A673 (cell line): ENCODE data around the gene CTIF. TPM values are rescaled to one million over a fixed set of nuclear protein-coding genes. Genes with fewer than 3 reads are reported as not detected.

ENCODE experiments used
- BruUV-seq: library from RNA; stranded (reverse); fragments of 400-500 nt; replicated peaks from 2 replicates; lab custom pipeline; 2021; lab: Mats Ljungman, UMichigan
- CTCF ChIA-PET: fragments of 300-600 bp; sonication (Branson Sonifier 250); formaldehyde crosslinking; loops from one replicate; lab custom pipeline; 2022; ENCODE audit warnings: antibody characterized with exemption; lab: Charles Lee
- POLR2A ChIA-PET: fragments of 300-600 bp; sonication (Branson Sonifier 250); formaldehyde crosslinking; loops from one replicate; lab custom pipeline; 2022; ENCODE audit warnings: antibody characterized with exemption; ENCODE audit not compliant: low non-redundant PET; lab: Charles Lee
- DNase-seq: peaks from one replicate; pipeline ENCODE4 v3.0.0-alpha.2; 2015; ENCODE audit warnings: low spot score
- H3K27ac ChIP-seq: fragments of 200-600 bp; sonication (generic); 2 replicates; pipeline ENCODE4 v1.5.1; 2016; ENCODE audit warnings: mixed run types, low read depth, mild to moderate bottlenecking, mixed read lengths, antibody characterized with exemption, low read length; ENCODE audit not compliant: poor library complexity, severe bottlenecking
- H3K27me3 ChIP-seq: fragments of 200-600 bp; sonication (generic); replicated peaks from 2 replicates; pipeline ENCODE4 v1.6.1; 2017; ENCODE audit warnings: mixed run types, low read depth, mild to moderate bottlenecking, mixed read lengths, antibody characterized with exemption, low read length; ENCODE audit not compliant: insufficient read depth, poor library complexity
- H3K36me3 ChIP-seq: fragments of 200-600 bp; sonication (generic); 2 replicates; pipeline ENCODE4 v1.6.1; 2016; ENCODE audit warnings: mixed run types, mild to moderate bottlenecking, mixed read lengths, antibody characterized with exemption, low read length; ENCODE audit not compliant: insufficient read depth, poor library complexity, severe bottlenecking
- H3K4me1 ChIP-seq: fragments of 200-600 bp; sonication (generic); 2 replicates; pipeline ENCODE4 v1.6.1; 2017; ENCODE audit warnings: mixed run types, mild to moderate bottlenecking, mixed read lengths, antibody characterized with exemption, low read length; ENCODE audit not compliant: insufficient read depth, poor library complexity, severe bottlenecking
- H3K4me3 ChIP-seq: fragments of 200-600 bp; sonication (generic); 2 replicates; pipeline ENCODE4 v1.5.1; 2016; ENCODE audit warnings: low read depth, mixed run types, mild to moderate bottlenecking, mixed read lengths, low read length; ENCODE audit not compliant: poor library complexity, severe bottlenecking
- H3K9me3 ChIP-seq: fragments of 200-600 bp; sonication (generic); 2 replicates; pipeline ENCODE4 v1.6.1; 2016; ENCODE audit warnings: mixed run types, low read depth, mild to moderate bottlenecking, mixed read lengths, antibody characterized with exemption, low read length; ENCODE audit not compliant: poor library complexity, severe bottlenecking
- CTCF ChIP-seq: fragments of 300-800, 200-600 bp; sonication (generic); conservative IDR thresholded peaks from 2 replicates; pipeline ENCODE4 v1.5.1; 2017; ENCODE audit warnings: low read depth, mild to moderate bottlenecking, antibody characterized with exemption, low read length, moderate library complexity, mixed read lengths
- EZH2 ChIP-seq: fragments of 200-600 bp; sonication (generic); IDR thresholded peaks from 2 replicates; pipeline ENCODE4 v1.6.1; 2017; ENCODE audit warnings: borderline replicate concordance, low read depth, mild to moderate bottlenecking, mixed read lengths, antibody characterized with exemption, low read length; ENCODE audit not compliant: poor library complexity, severe bottlenecking
- intact Hi-C: fragments of 100-400 bp; cut with micrococcal nuclease; formaldehyde crosslinking; loops from one replicate; pipeline ENCODE4 v1.10.0; 2022; ENCODE audit not compliant: unreplicated experiment
- total RNA-seq: library from RNA; stranded (reverse); gene quantifications from 2 replicates; pipeline ENCODE4 v1.2.3, GENCODE V29; 2021

CTIF gene
- total RNA-seq, 1 experiment from 2014 or later = 23.5 TPM

- H3K4me1 ChIP-seq = no peaks in the 10 kb centered on the region
- TF ChIP-seq EZH2 (no peak), CTCF (no peak)
- H3K27ac ChIP-seq = no peak overlapping the region
- H3K36me3 ChIP-seq = no peaks in the 10 kb centered on the region
- BruUV-seq = no TSS peak
- H3K27me3 ChIP-seq = no peaks in the 10 kb centered on the region
- ChIA-PET CTCF (no interaction called here), POLR2A (no interaction called here)
- H3K4me3 ChIP-seq = no peak overlapping the region
- no peaks in the 10 kb centered on the region for H3K9me3 ChIP-seq
- intact Hi-C loops = no loop called here
- DNase-seq = no peak
These were observed 332.7 kb downstream of the CTIF start for GRCh38 chr18:48871391-48872166.

- Histone ChIP-seq H3K9me3 (no peaks in the 10 kb centered on the region), H3K27ac (no peak overlapping the region), H3K4me1 (no peaks in the 10 kb centered on the region), H3K4me3 (no peak overlapping the region), H3K27me3 (no peaks in the 10 kb centered on the region), H3K36me3 (no peaks in the 10 kb centered on the region)
- TF ChIP-seq EZH2 (no peak), CTCF (no peak)
- no TSS peak for BruUV-seq
- ChIA-PET POLR2A (no interaction called here), CTCF (no interaction called here)
- intact Hi-C loops = no loop called here
- DNase-seq = no peak
These were observed 333.7 kb downstream of the CTIF start for GRCh38 chr18:48872234-48873145.

- TF ChIP-seq CTCF = no peak
- no peak for TF ChIP-seq EZH2
- BruUV-seq = no TSS peak
- Histone ChIP-seq H3K4me3 (no peak overlapping the region), H3K27me3 (no peaks in the 10 kb centered on the region), H3K27ac (no peak overlapping the region), H3K9me3 (no peaks in the 10 kb centered on the region), H3K4me1 (no peaks in the 10 kb centered on the region), H3K36me3 (no peaks in the 10 kb centered on the region)
- ChIA-PET CTCF (interaction anchor here (0.5 kb wide), 1 partner anchor 318 kb away, joined by 9 read pairs; no protein-coding TSS in a partner anchor), POLR2A (no interaction called here)
- intact Hi-C loops = no loop called here
- no peak for DNase-seq
These were observed 335.4 kb downstream of the CTIF start for GRCh38 chr18:48874233-48874632.
